HL-60 (cell line): Measurements from ENCODE around the gene DHX16.

ENCODE experiments used
- DNase-seq, 2 experiments: peaks; one replicate each; pipeline ENCODE4 v3.0.0-alpha.2; 2010 to 2020; ENCODE audit warnings: low read depth in 1 of 2, low spot score in 1 of 2
- H3K27ac ChIP-seq: fragments of 250-450 bp; sonication (Bioruptor Pico); replicated peaks from 2 replicates; pipeline ENCODE4 v1.5.1; 2020; ENCODE audit warnings: mild to moderate bottlenecking, moderate library complexity
- H3K27me3 ChIP-seq: fragments of 250-450 bp; sonication (Bioruptor Pico); 2 replicates; pipeline ENCODE4 v1.5.1; 2021; ENCODE audit warnings: mild to moderate bottlenecking, moderate library complexity; ENCODE audit not compliant: insufficient read depth, poor library complexity, severe bottlenecking
- H3K4me3 ChIP-seq: replicated peaks from 2 replicates; pipeline ENCODE4 v1.5.1; 2011; ENCODE audit warnings: mild to moderate bottlenecking, control low read depth, low read length; ENCODE audit not compliant: insufficient read depth
- GABPA ChIP-seq: IDR thresholded peaks from 2 replicates; pipeline ENCODE4 v1.6.1; 2012; ENCODE audit warnings: low read depth
- POLR2AphosphoS5 ChIP-seq: IDR thresholded peaks from 2 replicates; pipeline ENCODE4 v1.6.1; 2012; ENCODE audit warnings: low read depth
- SPI1 ChIP-seq: IDR thresholded peaks from 2 replicates; pipeline ENCODE4 v1.6.1; 2012; ENCODE audit warnings: low read depth, mild to moderate bottlenecking, borderline replicate concordance
- TF ChIP-seq, protein P1 (sequence below): IDR thresholded peaks from 2 replicates; pipeline ENCODE4 v1.6.1; 2012; ENCODE audit warnings: low read depth; ENCODE audit not compliant: insufficient replicate concordance
- TF ChIP-seq, protein P2 (sequence below): IDR thresholded peaks from one replicate; pipeline ENCODE4 v1.5.1; 2011; ENCODE audit warnings: low read length, control low read depth, inconsistent platforms; ENCODE audit not compliant: insufficient read depth

Gene DHX16

DNA sequence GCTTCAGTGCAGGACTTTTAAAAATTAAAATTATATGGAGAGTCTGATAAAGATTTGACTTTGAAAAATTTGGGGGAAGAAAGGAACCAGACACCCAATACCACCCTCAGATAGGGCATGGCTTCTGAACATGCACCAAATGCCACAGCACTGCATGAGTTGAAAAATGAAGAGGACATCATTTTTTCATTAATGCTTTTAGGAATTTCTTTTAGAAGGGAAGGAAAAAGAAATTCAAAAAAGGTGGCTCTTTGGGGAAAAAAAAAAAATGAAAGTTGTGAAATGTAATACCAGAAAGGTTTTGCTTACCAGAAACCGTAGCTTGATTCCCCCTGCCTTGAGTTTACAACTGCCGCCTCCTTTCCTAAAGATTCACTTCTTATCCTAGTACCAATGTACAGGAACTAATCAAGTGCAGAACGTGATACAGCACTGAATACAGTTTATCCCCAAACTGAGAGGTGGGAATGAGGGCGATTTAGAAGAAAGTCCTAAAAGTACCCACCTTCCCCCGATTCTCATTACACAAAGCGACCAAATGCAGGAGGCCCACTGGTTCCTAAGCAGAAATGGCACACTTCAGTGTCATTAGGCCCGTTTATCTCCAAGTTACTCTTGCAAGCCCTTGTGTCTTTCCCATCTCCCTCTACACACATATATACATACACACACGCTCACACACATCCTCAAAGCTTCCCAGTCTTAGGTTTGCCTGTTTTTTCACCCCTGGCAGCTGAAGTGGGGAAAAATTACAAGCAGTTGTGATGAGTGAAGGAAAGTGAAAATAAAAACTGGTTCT is 58.6 kb downstream of the DHX16 start:
- TF ChIP-seq, protein P1, sequence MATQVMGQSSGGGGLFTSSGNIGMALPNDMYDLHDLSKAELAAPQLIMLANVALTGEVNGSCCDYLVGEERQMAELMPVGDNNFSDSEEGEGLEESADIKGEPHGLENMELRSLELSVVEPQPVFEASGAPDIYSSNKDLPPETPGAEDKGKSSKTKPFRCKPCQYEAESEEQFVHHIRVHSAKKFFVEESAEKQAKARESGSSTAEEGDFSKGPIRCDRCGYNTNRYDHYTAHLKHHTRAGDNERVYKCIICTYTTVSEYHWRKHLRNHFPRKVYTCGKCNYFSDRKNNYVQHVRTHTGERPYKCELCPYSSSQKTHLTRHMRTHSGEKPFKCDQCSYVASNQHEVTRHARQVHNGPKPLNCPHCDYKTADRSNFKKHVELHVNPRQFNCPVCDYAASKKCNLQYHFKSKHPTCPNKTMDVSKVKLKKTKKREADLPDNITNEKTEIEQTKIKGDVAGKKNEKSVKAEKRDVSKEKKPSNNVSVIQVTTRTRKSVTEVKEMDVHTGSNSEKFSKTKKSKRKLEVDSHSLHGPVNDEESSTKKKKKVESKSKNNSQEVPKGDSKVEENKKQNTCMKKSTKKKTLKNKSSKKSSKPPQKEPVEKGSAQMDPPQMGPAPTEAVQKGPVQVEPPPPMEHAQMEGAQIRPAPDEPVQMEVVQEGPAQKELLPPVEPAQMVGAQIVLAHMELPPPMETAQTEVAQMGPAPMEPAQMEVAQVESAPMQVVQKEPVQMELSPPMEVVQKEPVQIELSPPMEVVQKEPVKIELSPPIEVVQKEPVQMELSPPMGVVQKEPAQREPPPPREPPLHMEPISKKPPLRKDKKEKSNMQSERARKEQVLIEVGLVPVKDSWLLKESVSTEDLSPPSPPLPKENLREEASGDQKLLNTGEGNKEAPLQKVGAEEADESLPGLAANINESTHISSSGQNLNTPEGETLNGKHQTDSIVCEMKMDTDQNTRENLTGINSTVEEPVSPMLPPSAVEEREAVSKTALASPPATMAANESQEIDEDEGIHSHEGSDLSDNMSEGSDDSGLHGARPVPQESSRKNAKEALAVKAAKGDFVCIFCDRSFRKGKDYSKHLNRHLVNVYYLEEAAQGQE, result no peak
- peak; percentile 44; the same call in 1 of the 2 replicates for TF ChIP-seq POLR2AphosphoS5
- Histone ChIP-seq H3K4me3 (peak overlapping the region; percentile 22), H3K27ac (peak overlapping the region; percentile 99), H3K27me3 (no peaks in the 10 kb centered on the region)
- DNase-seq, result no peak

DNA sequence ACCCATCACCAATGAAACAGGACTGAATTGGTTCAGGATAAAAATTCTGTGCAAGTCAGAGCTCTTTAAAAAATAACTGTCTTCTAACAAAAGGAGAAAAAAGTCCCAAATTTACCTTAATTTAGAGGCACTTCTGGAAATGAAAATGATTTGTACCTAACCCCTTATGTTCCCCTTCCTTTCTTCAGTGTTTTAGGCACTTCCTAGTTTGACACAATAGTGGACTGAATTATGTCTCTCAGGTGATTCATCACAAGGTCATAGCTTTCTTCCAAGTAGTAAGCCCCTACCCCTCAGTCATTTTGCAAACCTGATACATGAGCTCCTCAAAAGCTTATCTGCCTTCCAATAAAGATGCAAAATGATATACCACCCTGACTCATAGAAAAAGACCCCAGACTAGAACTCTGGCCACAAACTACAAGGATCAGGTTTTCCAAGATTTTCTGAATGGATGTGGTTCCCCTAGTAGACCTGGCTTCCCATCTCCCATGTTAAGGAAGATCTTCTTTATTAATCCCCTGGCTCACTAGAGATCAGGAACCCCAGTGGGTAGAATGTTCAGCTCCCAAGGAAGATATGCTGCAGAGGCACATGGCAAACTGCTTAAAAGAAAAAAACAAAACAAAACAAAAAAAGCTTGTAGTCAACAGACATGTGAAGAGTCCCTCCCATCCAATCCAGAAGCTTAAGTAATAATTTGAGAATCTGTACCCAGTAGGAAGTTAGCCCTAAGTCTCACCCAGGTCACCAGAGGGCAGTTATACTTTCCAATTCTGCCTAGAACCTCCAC is 59.4 kb downstream of the DHX16 start:
- no peak for DNase-seq
- TF ChIP-seq GABPA (no peak), SPI1 (peak; percentile 48; the same call in 1 of the 2 replicates), POLR2AphosphoS5 (no peak)
- TF ChIP-seq, protein P1, result no peak
- TF ChIP-seq, protein P2, sequence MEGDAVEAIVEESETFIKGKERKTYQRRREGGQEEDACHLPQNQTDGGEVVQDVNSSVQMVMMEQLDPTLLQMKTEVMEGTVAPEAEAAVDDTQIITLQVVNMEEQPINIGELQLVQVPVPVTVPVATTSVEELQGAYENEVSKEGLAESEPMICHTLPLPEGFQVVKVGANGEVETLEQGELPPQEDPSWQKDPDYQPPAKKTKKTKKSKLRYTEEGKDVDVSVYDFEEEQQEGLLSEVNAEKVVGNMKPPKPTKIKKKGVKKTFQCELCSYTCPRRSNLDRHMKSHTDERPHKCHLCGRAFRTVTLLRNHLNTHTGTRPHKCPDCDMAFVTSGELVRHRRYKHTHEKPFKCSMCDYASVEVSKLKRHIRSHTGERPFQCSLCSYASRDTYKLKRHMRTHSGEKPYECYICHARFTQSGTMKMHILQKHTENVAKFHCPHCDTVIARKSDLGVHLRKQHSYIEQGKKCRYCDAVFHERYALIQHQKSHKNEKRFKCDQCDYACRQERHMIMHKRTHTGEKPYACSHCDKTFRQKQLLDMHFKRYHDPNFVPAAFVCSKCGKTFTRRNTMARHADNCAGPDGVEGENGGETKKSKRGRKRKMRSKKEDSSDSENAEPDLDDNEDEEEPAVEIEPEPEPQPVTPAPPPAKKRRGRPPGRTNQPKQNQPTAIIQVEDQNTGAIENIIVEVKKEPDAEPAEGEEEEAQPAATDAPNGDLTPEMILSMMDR, result no peak
- Histone ChIP-seq H3K4me3 (no peak overlapping the region), H3K27ac (peak overlapping the region; percentile 99; the same call in 1 of the 2 replicates), H3K27me3 (no peaks in the 10 kb centered on the region)

DNA sequence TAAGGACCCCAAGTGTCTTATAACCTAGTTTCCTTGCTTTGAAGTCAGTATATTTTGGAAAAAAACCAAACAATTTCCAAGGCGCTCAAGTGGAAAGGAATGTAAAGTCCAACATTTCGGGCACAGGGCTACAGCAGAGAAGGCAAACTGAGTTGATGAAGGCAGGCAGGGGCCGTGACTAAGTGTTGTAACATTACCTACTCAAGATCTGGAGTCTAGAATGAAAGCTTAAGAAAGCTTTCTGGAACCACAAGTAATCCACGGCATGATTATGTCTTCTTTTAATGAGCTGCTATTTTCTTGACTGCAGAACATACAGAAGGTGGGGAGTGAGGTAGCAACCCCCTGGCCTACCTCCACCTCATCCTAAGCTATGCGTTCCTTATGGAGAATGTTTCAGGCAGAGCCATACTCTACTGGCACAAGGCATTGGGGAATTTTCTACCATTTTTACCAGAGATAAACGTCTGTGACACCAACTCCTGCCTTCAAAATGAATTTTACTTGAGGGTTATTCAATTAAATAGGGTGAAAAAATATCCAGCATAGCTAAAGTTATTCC is 60.0 kb downstream of the DHX16 start:
- no peak for DNase-seq
- TF ChIP-seq SPI1 (no peak), POLR2AphosphoS5 (no peak), GABPA (no peak)
- TF ChIP-seq, protein P1, result no peak
- TF ChIP-seq, protein P2, result no peak
- no peak overlapping the region for H3K4me3 ChIP-seq
- no peak overlapping the region for H3K27ac ChIP-seq
- no peaks in the 10 kb centered on the region for H3K27me3 ChIP-seq
